ENCODE measurements around the gene TMEM145.
A peak's percentile ranks its signal among the peaks of the same experiment; 100 is the strongest.

Gene TMEM145

DNA sequence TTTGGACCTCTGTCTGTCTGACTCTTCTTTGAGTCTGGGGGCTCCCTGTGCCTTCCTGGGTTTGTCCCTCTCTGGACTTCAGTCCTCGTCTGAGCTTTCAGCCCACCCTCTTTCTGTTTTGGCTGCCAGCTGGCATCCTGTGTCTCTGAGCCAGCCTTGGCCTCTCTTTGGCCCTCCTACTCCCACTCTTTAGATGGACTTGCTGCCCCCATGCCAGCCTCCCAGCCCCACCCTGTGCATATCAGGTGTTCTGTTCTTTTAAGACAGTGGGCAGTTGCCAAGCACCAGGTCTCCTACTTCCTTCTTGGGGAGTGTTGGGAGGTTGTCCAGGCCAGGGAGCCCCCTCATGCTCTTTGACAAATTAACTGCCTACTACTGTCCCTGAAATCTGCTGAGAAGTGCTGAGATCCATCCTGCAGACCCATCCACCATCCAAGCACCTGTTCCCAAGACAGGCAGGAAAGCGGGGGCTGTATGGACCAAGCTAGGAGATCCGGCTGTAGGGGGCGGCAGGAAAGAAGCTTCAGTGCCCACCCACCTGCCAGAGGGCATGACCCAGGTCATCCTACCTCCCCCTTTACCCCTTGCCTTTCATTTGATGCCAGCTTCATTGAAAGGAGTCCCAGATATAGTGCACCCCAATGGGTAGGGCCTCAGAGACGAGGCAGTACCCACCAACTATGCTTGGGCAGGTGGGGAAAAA, 34.5 kb upstream of the TMEM145 start:
- H3K9ac ChIP-seq (ENCODE audit: low read length) = peak overlapping the region; percentile 75; the same call in 1 of the 2 replicates
- H3F3A ChIP-seq (ENCODE audit: insufficient read depth, low read length) = peaks cover 9% of the 10 kb centered on the region; the same call in 1 of the 2 replicates
- H4K20me1 ChIP-seq (ENCODE audit: insufficient read depth, low read length) = no peaks in the 10 kb centered on the region
- peaks cover 13% of the 10 kb centered on the region; the same call in 1 of the 2 replicates for H3K79me2 ChIP-seq (ENCODE audit: low read length)
- DNase-seq = no peak
- H3K9me3 ChIP-seq (replicated peaks; ENCODE audit: insufficient read depth, low read length) = no peaks in the 10 kb centered on the region
- no peaks in the 10 kb centered on the region for H3K9me2 ChIP-seq (replicated peaks; ENCODE audit: insufficient read depth, low read length)
- no peaks in the 10 kb centered on the region for H3K36me3 ChIP-seq (replicated peaks; ENCODE audit: insufficient read depth, low read length)
- H3K4me3 ChIP-seq (ENCODE audit: low read length) = no peak overlapping the region
- peak overlapping the region; percentile 57; the same call in 1 of the 2 replicates for H3K4me2 ChIP-seq (ENCODE audit: low read depth, low read length)
- H3K4me1 ChIP-seq (ENCODE audit: low read length) = peaks cover 15% of the 10 kb centered on the region
- TF ChIP-seq EZH2 (optimal IDR thresholded peaks at IDR 0.05; ENCODE audit: low read depth, low read length) = no peak
- TF ChIP-seq, protein P1, sequence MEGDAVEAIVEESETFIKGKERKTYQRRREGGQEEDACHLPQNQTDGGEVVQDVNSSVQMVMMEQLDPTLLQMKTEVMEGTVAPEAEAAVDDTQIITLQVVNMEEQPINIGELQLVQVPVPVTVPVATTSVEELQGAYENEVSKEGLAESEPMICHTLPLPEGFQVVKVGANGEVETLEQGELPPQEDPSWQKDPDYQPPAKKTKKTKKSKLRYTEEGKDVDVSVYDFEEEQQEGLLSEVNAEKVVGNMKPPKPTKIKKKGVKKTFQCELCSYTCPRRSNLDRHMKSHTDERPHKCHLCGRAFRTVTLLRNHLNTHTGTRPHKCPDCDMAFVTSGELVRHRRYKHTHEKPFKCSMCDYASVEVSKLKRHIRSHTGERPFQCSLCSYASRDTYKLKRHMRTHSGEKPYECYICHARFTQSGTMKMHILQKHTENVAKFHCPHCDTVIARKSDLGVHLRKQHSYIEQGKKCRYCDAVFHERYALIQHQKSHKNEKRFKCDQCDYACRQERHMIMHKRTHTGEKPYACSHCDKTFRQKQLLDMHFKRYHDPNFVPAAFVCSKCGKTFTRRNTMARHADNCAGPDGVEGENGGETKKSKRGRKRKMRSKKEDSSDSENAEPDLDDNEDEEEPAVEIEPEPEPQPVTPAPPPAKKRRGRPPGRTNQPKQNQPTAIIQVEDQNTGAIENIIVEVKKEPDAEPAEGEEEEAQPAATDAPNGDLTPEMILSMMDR (IDR thresholded peaks at IDR 0.05; ENCODE audit: low read length) = no peak
- TF ChIP-seq EZH2phosphoT487 (IDR thresholded peaks at IDR 0.05; ENCODE audit: low read length) = no peak
- no peaks in the 10 kb centered on the region for H3K27me3 ChIP-seq (replicated peaks; ENCODE audit: insufficient read depth, low read length)
- H2AFZ ChIP-seq (ENCODE audit: low read length) = no peak overlapping the region
- no peak overlapping the region for H3K27ac ChIP-seq (ENCODE audit: low read length)

DNA sequence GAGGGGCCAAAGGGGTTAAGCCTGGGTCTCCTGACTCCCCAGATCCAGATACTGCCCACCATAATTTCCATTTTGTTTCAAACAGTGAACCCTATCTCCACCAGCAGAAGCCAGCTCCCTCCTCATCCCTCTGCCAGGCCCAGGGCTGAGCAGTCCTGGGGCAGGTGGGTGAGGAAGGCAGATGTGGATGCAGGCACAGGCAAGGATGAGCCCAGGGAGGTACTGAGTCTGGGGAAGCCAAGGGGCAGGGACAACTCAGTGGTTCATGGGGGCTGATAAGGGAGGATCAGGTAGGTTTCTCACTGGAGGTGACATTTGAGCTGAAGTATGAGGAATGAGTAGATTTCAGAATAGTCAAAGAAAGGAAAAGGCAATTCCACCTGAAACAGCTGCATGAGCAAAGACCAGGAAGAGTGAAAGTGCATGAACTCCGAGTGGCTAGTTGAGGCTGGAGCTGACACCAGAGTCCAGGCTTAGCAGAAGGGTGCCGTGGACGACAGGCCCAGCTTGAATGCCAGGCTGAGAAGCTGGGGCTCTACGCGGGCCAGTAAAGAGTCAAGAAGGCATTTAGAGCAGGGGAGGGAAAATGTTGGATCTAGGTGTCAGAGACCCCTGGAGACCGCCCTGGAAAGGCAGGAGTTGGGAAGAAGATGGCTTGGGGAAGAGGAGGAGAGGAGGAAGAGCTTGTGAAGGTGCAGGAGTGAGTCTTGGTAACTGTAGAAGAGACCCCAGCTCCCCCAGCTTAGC, 33.8 kb upstream of the TMEM145 start:
- H2AFZ ChIP-seq (ENCODE audit: low read length) = no peak overlapping the region
- no peaks in the 10 kb centered on the region for H3K27me3 ChIP-seq (replicated peaks; ENCODE audit: insufficient read depth, low read length)

DNA sequence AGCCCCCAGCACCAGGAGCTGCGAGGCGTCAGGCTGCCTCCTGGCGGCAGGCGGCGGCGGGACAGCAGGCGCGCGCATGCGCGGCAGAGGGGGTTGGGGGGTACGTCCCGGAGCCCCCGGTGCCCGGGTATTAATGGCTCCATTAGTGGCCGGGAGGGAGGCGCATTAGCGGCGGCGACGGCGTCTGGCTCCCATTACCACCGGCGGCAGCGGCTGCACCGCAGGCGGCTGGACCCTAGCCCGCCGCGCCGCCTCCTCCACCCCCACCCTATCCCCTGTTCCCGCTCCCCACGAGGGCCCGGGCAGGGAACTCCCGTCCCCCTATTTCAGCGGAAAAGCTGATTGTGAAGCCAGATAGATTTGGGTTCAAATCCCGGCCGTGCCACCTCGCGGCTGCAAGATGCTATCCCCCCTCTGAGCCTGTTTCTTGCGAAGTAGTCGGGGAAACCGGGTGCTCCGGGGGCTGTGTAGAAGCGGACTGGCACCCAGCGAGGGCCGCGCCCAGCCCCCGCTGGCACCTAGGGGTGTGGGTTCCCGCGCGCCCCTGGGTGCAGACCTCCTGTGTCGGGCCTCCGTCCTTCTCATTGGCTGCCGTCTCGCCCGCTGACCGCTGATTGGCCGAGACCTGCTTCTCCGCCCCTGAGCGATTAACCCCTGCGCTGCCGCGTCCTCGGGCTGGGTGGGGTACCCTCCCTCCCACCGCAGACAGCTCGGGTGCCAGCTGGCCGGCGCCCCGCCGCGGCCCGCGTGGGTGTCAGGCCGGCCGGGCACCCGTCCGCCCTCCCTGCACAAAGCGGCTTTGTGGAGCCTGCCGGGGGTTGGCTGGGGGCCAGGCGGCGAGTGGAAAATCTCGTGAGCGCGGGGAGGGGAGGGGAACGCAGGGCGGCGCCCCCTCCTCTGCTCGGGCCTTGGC, 33.0 kb upstream of the TMEM145 start:
- Histone ChIP-seq H2AFZ (ENCODE audit: low read length) (peak overlapping the region; percentile 53), H3K27me3 (replicated peaks; ENCODE audit: insufficient read depth, low read length) (no peaks in the 10 kb centered on the region), H4K20me1 (ENCODE audit: insufficient read depth, low read length) (no peaks in the 10 kb centered on the region), H3K9me2 (replicated peaks; ENCODE audit: insufficient read depth, low read length) (no peaks in the 10 kb centered on the region), H3K4me1 (ENCODE audit: low read length) (peaks cover 21% of the 10 kb centered on the region), H3F3A (ENCODE audit: insufficient read depth, low read length) (peaks cover 9% of the 10 kb centered on the region; the same call in 1 of the 2 replicates), H3K9ac (ENCODE audit: low read length) (peak overlapping the region; percentile 75), H3K9me3 (replicated peaks; ENCODE audit: insufficient read depth, low read length) (no peaks in the 10 kb centered on the region), H3K27ac (ENCODE audit: low read length) (peak overlapping the region; percentile 24; the same call in 1 of the 2 replicates), H3K4me3 (ENCODE audit: low read length) (peak overlapping the region; percentile 90), H3K79me2 (ENCODE audit: low read length) (peaks cover 8% of the 10 kb centered on the region), H3K36me3 (replicated peaks; ENCODE audit: insufficient read depth, low read length) (no peaks in the 10 kb centered on the region), H3K4me2 (ENCODE audit: low read depth, low read length) (peak overlapping the region; percentile 57)
- peak; percentile 81 for DNase-seq
- no peak for TF ChIP-seq EZH2phosphoT487 (IDR thresholded peaks at IDR 0.05; ENCODE audit: low read length)
- TF ChIP-seq, protein P1 (IDR thresholded peaks at IDR 0.05; ENCODE audit: low read length) = peak; percentile 90

More for the DNA sequence above, 33.8 kb upstream of the TMEM145 start:
- Histone ChIP-seq H3K4me2 (ENCODE audit: low read depth, low read length) (peak overlapping the region; percentile 57), H4K20me1 (ENCODE audit: insufficient read depth, low read length) (no peaks in the 10 kb centered on the region), H3K36me3 (replicated peaks; ENCODE audit: insufficient read depth, low read length) (no peaks in the 10 kb centered on the region), H3K9me2 (replicated peaks; ENCODE audit: insufficient read depth, low read length) (no peaks in the 10 kb centered on the region), H3K4me3 (ENCODE audit: low read length) (peak overlapping the region; percentile 90), H3K27ac (ENCODE audit: low read length) (no peak overlapping the region; the same call in 1 of the 2 replicates), H3K9ac (ENCODE audit: low read length) (peak overlapping the region; percentile 75; the same call in 1 of the 2 replicates), H3K79me2 (ENCODE audit: low read length) (peaks cover 9% of the 10 kb centered on the region; the same call in 1 of the 2 replicates), H3F3A (ENCODE audit: insufficient read depth, low read length) (peaks cover 9% of the 10 kb centered on the region; the same call in 1 of the 2 replicates), H3K4me1 (ENCODE audit: low read length) (peaks cover 15% of the 10 kb centered on the region), H3K9me3 (replicated peaks; ENCODE audit: insufficient read depth, low read length) (no peaks in the 10 kb centered on the region)
- TF ChIP-seq, protein P1 (IDR thresholded peaks at IDR 0.05; ENCODE audit: low read length) = no peak
- TF ChIP-seq EZH2phosphoT487 (IDR thresholded peaks at IDR 0.05; ENCODE audit: low read length) (no peak), EZH2 (optimal IDR thresholded peaks at IDR 0.05; ENCODE audit: low read depth, low read length) (no peak)
- DNase-seq = no peak

Data from MM.1S (cell line).